NB4 (cell line): ENCODE results near the gene C17orf58.

ENCODE experiments used
- POLR2A ChIP-seq: IDR thresholded peaks from 2 replicates; pipeline ENCODE4 v1.6.1; 2011; ENCODE audit warnings: mild to moderate bottlenecking; ENCODE audit not compliant: insufficient read length; ENCODE audit errors: extremely low read depth
- TF ChIP-seq, protein P1 (sequence below): IDR thresholded peaks from one replicate; pipeline ENCODE4 v1.5.1; 2012; ENCODE audit warnings: low read depth, low read length
- TF ChIP-seq, protein P2 (sequence below): IDR thresholded peaks from 2 replicates; pipeline ENCODE4 v1.6.1; 2011; ENCODE audit warnings: low read depth, low read length

DNA sequence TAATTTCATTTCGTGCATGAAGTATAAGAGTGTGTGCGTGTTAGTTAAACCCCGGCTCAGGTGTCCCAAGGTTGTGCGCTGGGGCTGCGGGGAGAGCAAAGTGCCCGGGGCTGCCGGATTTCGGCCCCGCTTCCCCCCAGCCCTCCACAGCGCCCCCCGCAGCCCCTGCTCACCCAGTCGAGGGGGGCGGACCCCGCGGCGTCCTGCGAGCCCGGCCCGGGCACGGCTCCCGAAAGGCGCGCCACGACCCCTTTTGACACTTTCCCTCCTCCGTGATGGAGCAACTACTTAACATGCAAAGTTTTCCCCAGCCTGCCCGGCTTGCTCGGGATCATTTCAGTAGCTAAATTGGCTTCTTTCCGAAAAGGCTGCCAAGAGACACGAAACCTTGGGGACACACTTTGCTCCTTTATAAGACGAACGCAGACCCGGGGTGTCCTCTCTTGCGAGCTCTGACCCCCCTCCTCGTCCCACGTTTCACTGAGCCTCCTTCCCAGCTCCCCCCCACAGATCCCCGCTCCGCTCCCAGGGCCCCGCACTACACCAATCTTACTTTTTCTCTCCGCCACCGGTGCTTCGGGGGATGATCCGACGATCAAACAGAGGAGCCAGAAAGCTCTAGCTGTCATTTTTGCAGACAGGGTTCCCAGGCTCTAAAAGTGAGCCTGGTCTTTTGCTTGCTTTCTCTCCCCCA, 552 bp downstream of the C17orf58 start:
- TF ChIP-seq, protein P1, sequence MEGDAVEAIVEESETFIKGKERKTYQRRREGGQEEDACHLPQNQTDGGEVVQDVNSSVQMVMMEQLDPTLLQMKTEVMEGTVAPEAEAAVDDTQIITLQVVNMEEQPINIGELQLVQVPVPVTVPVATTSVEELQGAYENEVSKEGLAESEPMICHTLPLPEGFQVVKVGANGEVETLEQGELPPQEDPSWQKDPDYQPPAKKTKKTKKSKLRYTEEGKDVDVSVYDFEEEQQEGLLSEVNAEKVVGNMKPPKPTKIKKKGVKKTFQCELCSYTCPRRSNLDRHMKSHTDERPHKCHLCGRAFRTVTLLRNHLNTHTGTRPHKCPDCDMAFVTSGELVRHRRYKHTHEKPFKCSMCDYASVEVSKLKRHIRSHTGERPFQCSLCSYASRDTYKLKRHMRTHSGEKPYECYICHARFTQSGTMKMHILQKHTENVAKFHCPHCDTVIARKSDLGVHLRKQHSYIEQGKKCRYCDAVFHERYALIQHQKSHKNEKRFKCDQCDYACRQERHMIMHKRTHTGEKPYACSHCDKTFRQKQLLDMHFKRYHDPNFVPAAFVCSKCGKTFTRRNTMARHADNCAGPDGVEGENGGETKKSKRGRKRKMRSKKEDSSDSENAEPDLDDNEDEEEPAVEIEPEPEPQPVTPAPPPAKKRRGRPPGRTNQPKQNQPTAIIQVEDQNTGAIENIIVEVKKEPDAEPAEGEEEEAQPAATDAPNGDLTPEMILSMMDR = no peak
- no peak for TF ChIP-seq POLR2A
- TF ChIP-seq, protein P2, sequence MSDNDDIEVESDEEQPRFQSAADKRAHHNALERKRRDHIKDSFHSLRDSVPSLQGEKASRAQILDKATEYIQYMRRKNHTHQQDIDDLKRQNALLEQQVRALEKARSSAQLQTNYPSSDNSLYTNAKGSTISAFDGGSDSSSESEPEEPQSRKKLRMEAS = no peak
